IMR-90 (cell line): ENCODE data around the gene CIAO2B. TPM values are rescaled to one million over a fixed set of nuclear protein-coding genes. Genes with fewer than 3 reads are reported as not detected.

ENCODE experiments used
- ATAC-seq: fragments of 200-7000 bp; cut with Tn5 transposase; 2 replicates; pipeline ENCODE4 v1.9.1; 2020; ENCODE audit warnings: low read depth, mild to moderate bottlenecking, moderate library complexity
- BruUV-seq: library from RNA; stranded (reverse); fragments of 400-500 nt; replicated peaks from 2 replicates; lab custom pipeline; 2021; lab: Mats Ljungman, UMichigan
- CTCF ChIA-PET: fragments of 300-600 bp; formaldehyde crosslinking; extraction: SDS; loops from one replicate; lab custom pipeline; 2021; ENCODE audit warnings: antibody characterized with exemption; lab: Yijun Ruan, JAX
- POLR2A ChIA-PET: fragments of 300-600 bp; sonication (Branson Sonifier 250); formaldehyde crosslinking; loops from one replicate; lab custom pipeline; 2022; ENCODE audit warnings: antibody characterized with exemption; ENCODE audit not compliant: unreplicated experiment; lab: Charles Lee
- DNase-seq: peaks from one replicate; pipeline ENCODE4 v3.0.0; 2013
- H2AFZ ChIP-seq: replicated peaks from 2 replicates; pipeline ENCODE3; 2013; ENCODE audit warnings: low read length, mild to moderate bottlenecking; ENCODE audit not compliant: poor library complexity
- H2AK5ac ChIP-seq: 2 replicates; pipeline ENCODE4 v1.6.1; 2013; ENCODE audit warnings: low read depth, low read length, inconsistent platforms
- H2AK9ac ChIP-seq: replicated peaks from 2 replicates; pipeline ENCODE3; 2013; ENCODE audit warnings: mild to moderate bottlenecking, low read depth, low read length, moderate library complexity; ENCODE audit not compliant: poor library complexity
- H2BK120ac ChIP-seq: 2 replicates; pipeline ENCODE4 v1.6.1; 2013; ENCODE audit warnings: low read depth, low read length, inconsistent platforms
- H2BK15ac ChIP-seq: 3 replicates; pipeline ENCODE4 v1.6.1; 2013; ENCODE audit warnings: low read depth, low read length, inconsistent platforms
- H2BK20ac ChIP-seq: 2 replicates; pipeline ENCODE4 v1.6.1; 2013; ENCODE audit warnings: low read depth, mild to moderate bottlenecking, inconsistent platforms, low read length, moderate library complexity
- H2BK5ac ChIP-seq: 2 replicates; pipeline ENCODE4 v1.6.1; 2013; ENCODE audit warnings: mild to moderate bottlenecking, low read depth, low read length, inconsistent platforms; ENCODE audit not compliant: poor library complexity, severe bottlenecking
- H3K14ac ChIP-seq: replicated peaks from 2 replicates; pipeline ENCODE4 v1.6.1; 2013; ENCODE audit warnings: low read depth, low read length, inconsistent platforms
- H3K18ac ChIP-seq: 2 replicates; pipeline ENCODE4 v1.6.1; 2013; ENCODE audit warnings: low read depth, low read length, control low read depth
- H3K23ac ChIP-seq: 2 replicates; pipeline ENCODE4 v1.6.1; 2013; ENCODE audit warnings: low read depth, low read length, inconsistent platforms
- H3K27ac ChIP-seq: 2 replicates; pipeline ENCODE4 v1.5.1; 2013; ENCODE audit warnings: mild to moderate bottlenecking, control low read depth, low read length; ENCODE audit not compliant: insufficient read depth
- H3K27me3 ChIP-seq: 2 replicates; pipeline ENCODE4 v1.6.1; 2013; ENCODE audit warnings: low read length; ENCODE audit not compliant: control insufficient read depth, insufficient read depth
- H3K36me3 ChIP-seq: 2 replicates; pipeline ENCODE4 v1.6.1; 2013; ENCODE audit warnings: low read length, mixed read lengths; ENCODE audit not compliant: control insufficient read depth, insufficient read depth
- H3K4ac ChIP-seq: 2 replicates; pipeline ENCODE4 v1.6.1; 2013; ENCODE audit warnings: low read depth, low read length, inconsistent platforms
- H3K4me1 ChIP-seq: 2 replicates; pipeline ENCODE4 v1.6.1; 2013; ENCODE audit warnings: low read length, mixed read lengths; ENCODE audit not compliant: control insufficient read depth, insufficient read depth
- H3K4me2 ChIP-seq: 2 replicates; pipeline ENCODE4 v1.6.1; 2013; ENCODE audit warnings: low read depth, mild to moderate bottlenecking, control low read depth, low read length, moderate library complexity
- H3K4me3 ChIP-seq: 2 replicates; pipeline ENCODE4 v1.5.1; 2013; ENCODE audit warnings: low read depth, mild to moderate bottlenecking, control low read depth, low read length, moderate library complexity; ENCODE audit not compliant: insufficient read depth
- H3K56ac ChIP-seq: 2 replicates; pipeline ENCODE4 v1.6.1; 2013; ENCODE audit warnings: low read length, inconsistent platforms; ENCODE audit not compliant: insufficient read depth; ENCODE audit errors: extremely low read depth
- H3K79me1 ChIP-seq, 2 experiments: 2 replicates each; pipeline ENCODE4 v1.6.1; 2013; ENCODE audit warnings: low read length in 2 of 2, inconsistent platforms in 1 of 2, low read depth in 1 of 2
- H3K9ac ChIP-seq: 2 replicates; pipeline ENCODE4 v1.6.1; 2013; ENCODE audit warnings: low read depth, low read length, control low read depth
- H3K9me1 ChIP-seq: 2 replicates; pipeline ENCODE4 v1.6.1; 2013; ENCODE audit warnings: low read length, inconsistent platforms; ENCODE audit not compliant: insufficient read depth
- H3K9me3 ChIP-seq: 2 replicates; pipeline ENCODE4 v1.6.1; 2013; ENCODE audit warnings: low read length; ENCODE audit not compliant: control insufficient read depth, insufficient read depth
- H4K20me1 ChIP-seq: 2 replicates; pipeline ENCODE4 v1.6.1; 2013; ENCODE audit warnings: low read length, inconsistent platforms; ENCODE audit not compliant: insufficient read depth
- H4K5ac ChIP-seq: 2 replicates; pipeline ENCODE4 v1.6.1; 2013; ENCODE audit warnings: mild to moderate bottlenecking, low read depth, low read length, control low read depth
- H4K8ac ChIP-seq, 2 experiments: 2 replicates each; pipeline ENCODE4 v1.6.1; 2013; ENCODE audit warnings: low read depth in 2 of 2, low read length in 2 of 2, control low read depth in 1 of 2, inconsistent platforms in 1 of 2
- H4K91ac ChIP-seq: 2 replicates; pipeline ENCODE4 v1.6.1; 2013; ENCODE audit warnings: low read depth, low read length, inconsistent platforms; ENCODE audit not compliant: insufficient read depth
- BHLHE40 ChIP-seq: fragments of 150-350 bp; IDR thresholded peaks from 2 replicates; pipeline ENCODE4 v1.6.1; 2016; ENCODE audit warnings: mild to moderate bottlenecking, low read depth, low read length
- CEBPB ChIP-seq: IDR thresholded peaks from 2 replicates; pipeline ENCODE4 v1.6.1; 2012; ENCODE audit warnings: low read depth, low read length, improper control_type of control experiment
- CHD1 ChIP-seq: IDR thresholded peaks from 2 replicates; pipeline ENCODE4 v1.6.1; 2012; ENCODE audit warnings: low read depth, low read length, improper control_type of control experiment
- ELK1 ChIP-seq: fragments of 150-350 bp; IDR thresholded peaks from 2 replicates; pipeline ENCODE4 v1.6.1; 2016; ENCODE audit warnings: low read depth, mild to moderate bottlenecking, low read length, moderate library complexity, borderline replicate concordance
- FOS ChIP-seq: fragments of 150-350 bp; IDR thresholded peaks from 2 replicates; pipeline ENCODE4 v1.6.1; 2016; ENCODE audit warnings: low read depth, low read length
- MAFK ChIP-seq: IDR thresholded peaks from 2 replicates; pipeline ENCODE4 v1.6.1; 2012; ENCODE audit warnings: low read depth, low read length, improper control_type of control experiment
- MAZ ChIP-seq: IDR thresholded peaks from 2 replicates; pipeline ENCODE4 v1.6.1; 2012; ENCODE audit warnings: low read depth, mild to moderate bottlenecking, low read length, improper control_type of control experiment, moderate library complexity, borderline replicate concordance
- MXI1 ChIP-seq: IDR thresholded peaks from 2 replicates; pipeline ENCODE4 v1.6.1; 2012; ENCODE audit warnings: low read depth, mild to moderate bottlenecking, low read length, moderate library complexity, borderline replicate concordance
- NFE2L2 ChIP-seq: fragments of 150-350 bp; IDR thresholded peaks from 2 replicates; pipeline ENCODE4 v1.6.1; 2016; ENCODE audit warnings: low read depth, mild to moderate bottlenecking, low read length
- POLR2A ChIP-seq: IDR thresholded peaks from 2 replicates; pipeline ENCODE4 v1.6.1; 2012; ENCODE audit warnings: mild to moderate bottlenecking, low read depth, low read length
- RAD21 ChIP-seq: IDR thresholded peaks from 2 replicates; pipeline ENCODE4 v1.6.1; 2012; ENCODE audit warnings: low read length, improper control_type of control experiment
- RCOR1 ChIP-seq: IDR thresholded peaks from 2 replicates; pipeline ENCODE4 v1.6.1; 2012; ENCODE audit warnings: mild to moderate bottlenecking, low read length, improper control_type of control experiment; ENCODE audit not compliant: insufficient replicate concordance
- RFX5 ChIP-seq: IDR thresholded peaks from 2 replicates; pipeline ENCODE4 v1.8.0; 2012; ENCODE audit warnings: low read depth, mild to moderate bottlenecking, low read length, moderate library complexity
- SMC3 ChIP-seq: fragments of 150-350 bp; IDR thresholded peaks from 2 replicates; pipeline ENCODE4 v1.6.1; 2016; ENCODE audit warnings: low read depth, mild to moderate bottlenecking, antibody characterized with exemption, low read length, moderate library complexity
- USF2 ChIP-seq: fragments of 150-350 bp; IDR thresholded peaks from 2 replicates; pipeline ENCODE4 v1.6.1; 2017; ENCODE audit warnings: mild to moderate bottlenecking, antibody characterized with exemption, low read length, low read depth
- WGBS, 2 experiments: methylation state at CpG; one replicate each; pipeline versions ENCODE4 v1.1.5 to v1.1.7; 2013; ENCODE audit warnings: missing lambda C conversion rate in 2 of 2; ENCODE audit not compliant: insufficient read length in 1 of 2; ENCODE audit errors: extremely low coverage in 2 of 2; 5-methylcytosine and 5-hydroxymethylcytosine counted together
- dilution Hi-C: fragments of 300-500 bp; cut with HindIII; formaldehyde crosslinking; loops from one replicate; pipeline ENCODE4 v1.14.3; 2018; ENCODE audit warnings: low sequenced_read_pairs; ENCODE audit not compliant: unreplicated experiment
- in situ Hi-C: fragments of 300-500 bp; cut with MboI; formaldehyde crosslinking; loops from 3 replicates; pipeline ENCODE4 v1.14.3; 2019; ENCODE audit warnings: low sequenced_read_pairs, inconsistent platforms, mixed read lengths
- intact Hi-C: fragments of 100-400 bp; cut with micrococcal nuclease; formaldehyde crosslinking; loops from 2 replicates; pipeline ENCODE4 v1.10.0; 2022
- polyA plus RNA-seq, 3 experiments: library from polyadenylated mRNA; depleted of rRNA; stranded (reverse); fragments of >200 nt; gene quantifications; 2 replicates each; pipeline ENCODE4 v1.2.3, GENCODE V29; 2012; ENCODE audit warnings: low replicate concordance in 1 of 3
- total RNA-seq: library from RNA; depleted of rRNA; stranded (reverse); fragments of >200 nt; gene quantifications from 2 replicates; pipeline ENCODE4 v1.2.3, GENCODE V29; 2012
- TF ChIP-seq, protein P1 (sequence below): conservative IDR thresholded peaks from 2 replicates; pipeline ENCODE4 v1.5.1; 2012; ENCODE audit warnings: mild to moderate bottlenecking, low read depth, low read length, improper control_type of control experiment

The CIAO2B gene
- total and polyA plus RNA-seq, 2 of the 4 experiments (the other 2 are of a cell fraction): 148 to 234 TPM

GRCh38 chr16:66915041-66915440, 19.2 kb downstream of the CIAO2B start:
- WGBS, 2 experiments: no CpG with 5 or more reads among the region's 7 CpGs
- TF ChIP-seq, protein P1, sequence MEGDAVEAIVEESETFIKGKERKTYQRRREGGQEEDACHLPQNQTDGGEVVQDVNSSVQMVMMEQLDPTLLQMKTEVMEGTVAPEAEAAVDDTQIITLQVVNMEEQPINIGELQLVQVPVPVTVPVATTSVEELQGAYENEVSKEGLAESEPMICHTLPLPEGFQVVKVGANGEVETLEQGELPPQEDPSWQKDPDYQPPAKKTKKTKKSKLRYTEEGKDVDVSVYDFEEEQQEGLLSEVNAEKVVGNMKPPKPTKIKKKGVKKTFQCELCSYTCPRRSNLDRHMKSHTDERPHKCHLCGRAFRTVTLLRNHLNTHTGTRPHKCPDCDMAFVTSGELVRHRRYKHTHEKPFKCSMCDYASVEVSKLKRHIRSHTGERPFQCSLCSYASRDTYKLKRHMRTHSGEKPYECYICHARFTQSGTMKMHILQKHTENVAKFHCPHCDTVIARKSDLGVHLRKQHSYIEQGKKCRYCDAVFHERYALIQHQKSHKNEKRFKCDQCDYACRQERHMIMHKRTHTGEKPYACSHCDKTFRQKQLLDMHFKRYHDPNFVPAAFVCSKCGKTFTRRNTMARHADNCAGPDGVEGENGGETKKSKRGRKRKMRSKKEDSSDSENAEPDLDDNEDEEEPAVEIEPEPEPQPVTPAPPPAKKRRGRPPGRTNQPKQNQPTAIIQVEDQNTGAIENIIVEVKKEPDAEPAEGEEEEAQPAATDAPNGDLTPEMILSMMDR: no peak
- TF ChIP-seq CHD1 (no peak), MAFK (no peak), MXI1 (no peak), NFE2L2 (no peak), RCOR1 (no peak), ELK1 (no peak), USF2 (no peak), RAD21 (no peak), CEBPB (no peak), BHLHE40 (no peak), RFX5 (no peak), FOS (no peak), POLR2A (no peak), MAZ (no peak), SMC3 (no peak)
- dilution Hi-C loops (no loop called here), intact Hi-C loops (no loop called here), in situ Hi-C loops (no loop called here)
- no peak overlapping the region for H4K8ac ChIP-seq
- H3K4ac ChIP-seq: no peak overlapping the region
- no TSS peak for BruUV-seq
- no peak overlapping the region for H2AK9ac ChIP-seq
- no peak overlapping the region for H2BK15ac ChIP-seq
- no peak overlapping the region for H4K91ac ChIP-seq
- no peak overlapping the region for H3K9ac ChIP-seq
- no peak overlapping the region for H2BK120ac ChIP-seq
- H2BK5ac ChIP-seq: no peak overlapping the region
- H2BK20ac ChIP-seq: no peak overlapping the region
- no peaks in the 10 kb centered on the region for H3K79me1 ChIP-seq
- H3K18ac ChIP-seq: no peak overlapping the region
- no peak overlapping the region for H3K4me3 ChIP-seq
- no peaks in the 10 kb centered on the region for H3K4me1 ChIP-seq
- no peak overlapping the region for H2AFZ ChIP-seq
- peaks cover 44% of the 10 kb centered on the region for H3K27me3 ChIP-seq
- ChIA-PET CTCF (no interaction called here), POLR2A (no interaction called here)
- no peaks in the 10 kb centered on the region for H4K20me1 ChIP-seq
- no peak overlapping the region for H3K4me2 ChIP-seq
- no peaks in the 10 kb centered on the region for H3K36me3 ChIP-seq
- H3K9me1 ChIP-seq: no peaks in the 10 kb centered on the region
- H3K23ac ChIP-seq: no peak overlapping the region
- no peaks in the 10 kb centered on the region for H3K9me3 ChIP-seq
- no peak overlapping the region for H3K56ac ChIP-seq
- H3K27ac ChIP-seq: no peak overlapping the region
- H2AK5ac ChIP-seq: no peak overlapping the region
- no peak for DNase-seq
- no peak overlapping the region for H3K14ac ChIP-seq
- ATAC-seq: no peak
- no peak overlapping the region for H4K5ac ChIP-seq
